ENCODE measurements around the gene CAPS.
"Not testable (repeated sequence)": the region's sequence is repeated elsewhere in the genome, so short reads cannot be mapped to it uniquely, and the experiment has no call there.

Gene CAPS

GRCh38 chr19:5913739-5914357 is at the start of gene CAPS:
Gene CAPS (plus strand): TSS chr19:5914254. CDS start chr19:5914407, 153 bp downstream.
- no peak for DNase-seq (ENCODE audit: low spot score)

DNA sequence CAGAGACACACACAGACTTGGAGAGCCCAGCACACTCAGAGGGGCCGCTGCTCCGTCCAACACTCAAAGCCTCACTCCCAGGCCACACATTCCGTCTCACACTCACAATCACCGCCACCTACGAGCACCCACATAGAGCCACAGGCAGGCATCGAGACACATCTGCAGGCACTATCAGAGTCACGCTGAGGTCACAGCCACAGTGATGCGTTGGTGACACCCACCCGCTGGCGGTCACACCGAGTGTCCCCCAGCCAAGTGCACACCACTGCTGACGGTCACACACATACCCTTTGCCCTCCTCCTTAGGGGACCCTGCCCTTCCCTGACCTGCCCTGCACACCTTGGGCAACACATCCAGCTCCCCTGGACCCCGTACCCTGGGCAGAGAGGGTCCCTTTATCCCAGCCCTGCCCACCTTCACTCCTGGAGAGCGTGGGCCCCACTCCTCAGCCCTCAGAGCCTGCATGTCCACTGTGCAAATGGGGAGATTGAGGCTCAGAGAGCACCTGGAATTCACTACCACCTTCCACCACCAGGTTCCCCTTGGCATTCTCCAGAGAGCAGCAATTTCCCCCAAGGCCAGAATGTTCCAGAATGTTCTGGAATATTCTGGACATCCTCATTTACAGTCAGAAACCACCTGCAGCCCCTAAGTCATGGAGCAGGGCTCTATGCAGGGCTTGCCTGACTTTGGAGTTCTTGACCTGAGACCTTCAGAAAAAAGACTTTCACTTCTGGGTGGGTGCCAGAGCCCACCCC is 49.1 kb upstream of the CAPS start:
- no peak for DNase-seq (ENCODE audit: low spot score)

- DNase-seq (ENCODE audit: low spot score) = no peak
Observed at GRCh38 chr19:5865772-5866171, 48.3 kb upstream of the CAPS start.

- no peak for DNase-seq (ENCODE audit: low spot score)
Observed at GRCh38 chr19:5867201-5868136, 46.6 kb upstream of the CAPS start.

GRCh38 chr19:5870986-5871394 is 43.1 kb upstream of the CAPS start:
- no peak for DNase-seq (ENCODE audit: low spot score)

DNA sequence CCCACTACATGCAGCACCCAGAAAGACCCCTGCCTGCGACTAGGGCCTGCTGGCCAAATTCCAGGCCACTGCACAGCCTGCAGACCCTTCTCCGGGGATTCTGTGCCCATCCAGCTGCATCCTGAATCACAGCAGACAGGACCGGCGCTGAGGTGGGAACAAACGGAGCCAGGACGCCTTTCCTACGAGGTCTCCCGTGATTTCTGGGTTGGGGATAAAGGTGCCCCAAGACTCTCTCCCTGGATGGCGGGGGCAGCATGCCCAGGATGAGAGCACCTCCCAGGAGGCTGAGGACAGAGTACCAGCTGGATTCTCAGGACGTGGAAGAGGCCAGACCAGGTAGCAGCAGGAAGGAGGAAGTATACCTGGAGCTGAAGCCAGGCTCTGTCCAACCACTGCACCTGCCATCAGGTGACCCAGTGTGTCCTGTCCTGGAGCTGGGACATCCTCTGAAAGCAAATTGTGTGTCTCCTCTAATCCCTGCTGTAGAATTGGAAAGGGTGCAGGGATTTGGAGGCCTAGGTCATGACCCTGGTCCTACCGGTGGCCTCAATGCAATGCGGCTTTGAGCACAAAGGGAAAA is 40.3 kb upstream of the CAPS start:
- no peak for DNase-seq (ENCODE audit: low spot score)

GRCh38 chr19:5874496-5874895 is 39.6 kb upstream of the CAPS start:
- not testable (repeated sequence) for DNase-seq (ENCODE audit: low spot score)

- DNase-seq (ENCODE audit: low spot score) = no peak
Observed at GRCh38 chr19:5877427-5877826, 36.6 kb upstream of the CAPS start.

- no peak for DNase-seq (ENCODE audit: low spot score)
Observed at GRCh38 chr19:5877882-5878281, 36.2 kb upstream of the CAPS start.

GRCh38 chr19:5880196-5880595 is 33.9 kb upstream of the CAPS start:
- no peak for DNase-seq (ENCODE audit: low spot score)

DNA sequence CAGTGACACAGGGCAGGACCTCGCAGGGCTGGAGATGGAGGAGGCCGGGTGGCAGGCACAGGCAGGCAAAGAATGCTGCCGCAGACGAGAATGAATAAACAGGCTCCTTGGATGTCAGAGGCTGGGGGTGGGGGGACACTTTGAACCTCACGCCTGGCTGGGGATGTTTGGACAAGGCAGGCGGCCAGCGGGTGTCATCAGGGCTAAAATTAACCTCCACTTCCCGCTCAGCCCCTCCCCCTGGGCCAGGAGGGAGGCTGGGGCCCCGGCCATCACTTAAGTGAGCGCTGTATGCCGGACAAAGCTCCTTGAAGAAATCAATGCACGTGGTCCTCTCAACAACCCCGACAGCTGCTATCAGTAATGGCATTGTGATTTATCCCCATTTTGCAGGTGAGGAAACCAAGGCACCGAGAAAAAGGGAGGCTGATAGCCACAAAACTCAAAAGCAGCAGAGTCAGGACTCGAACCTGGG is 33.4 kb upstream of the CAPS start:
- no peak for DNase-seq (ENCODE audit: low spot score)

DNA sequence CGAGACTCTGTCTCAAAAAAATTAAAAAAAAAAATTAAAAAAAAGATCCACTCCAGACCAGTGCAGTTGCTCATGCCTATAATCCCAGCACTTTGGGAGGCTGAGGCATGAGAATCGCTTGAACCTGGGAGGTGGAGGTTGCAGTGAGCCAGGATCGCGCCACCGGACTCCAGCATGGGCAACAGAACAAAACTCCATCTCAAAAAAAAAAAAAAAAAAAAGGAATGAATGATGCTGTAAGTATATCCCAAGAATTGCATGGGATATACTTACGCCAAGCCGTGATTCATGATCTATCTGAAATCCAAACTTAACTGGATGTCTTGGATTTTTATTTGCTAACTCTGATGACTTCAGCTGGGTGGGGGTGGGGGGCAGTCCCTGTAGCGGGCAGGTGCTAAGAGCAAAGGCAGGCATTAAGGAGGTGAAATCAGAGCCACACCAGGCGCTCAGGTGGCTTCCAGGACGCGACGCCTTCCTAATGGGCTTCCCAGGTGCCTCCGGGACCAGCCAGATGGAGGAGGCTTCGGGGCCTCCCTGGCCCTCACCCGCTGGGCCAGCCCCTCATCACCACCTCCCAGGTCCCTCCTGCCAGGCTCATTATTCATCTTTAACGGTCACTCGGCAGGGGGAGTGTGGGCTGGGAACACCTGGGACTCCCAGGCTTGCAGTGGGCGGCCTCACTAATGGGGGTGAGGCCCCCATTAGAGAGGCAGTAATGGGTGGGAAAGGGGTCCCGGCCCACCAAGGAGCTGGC is 32.3 kb upstream of the CAPS start:
- no peak for DNase-seq (ENCODE audit: low spot score)

- no peak for DNase-seq (ENCODE audit: low spot score)
Observed at GRCh38 chr19:5882421-5882968, 31.6 kb upstream of the CAPS start.

- DNase-seq (ENCODE audit: low spot score) = not testable (repeated sequence)
Observed at GRCh38 chr19:5883157-5883873, 30.7 kb upstream of the CAPS start.

- peak; percentile 56 for DNase-seq (ENCODE audit: low spot score)
Observed at GRCh38 chr19:5884065-5884811, 29.8 kb upstream of the CAPS start.

- no peak for DNase-seq (ENCODE audit: low spot score)
Observed at GRCh38 chr19:5889288-5889971, 24.6 kb upstream of the CAPS start.

DNA sequence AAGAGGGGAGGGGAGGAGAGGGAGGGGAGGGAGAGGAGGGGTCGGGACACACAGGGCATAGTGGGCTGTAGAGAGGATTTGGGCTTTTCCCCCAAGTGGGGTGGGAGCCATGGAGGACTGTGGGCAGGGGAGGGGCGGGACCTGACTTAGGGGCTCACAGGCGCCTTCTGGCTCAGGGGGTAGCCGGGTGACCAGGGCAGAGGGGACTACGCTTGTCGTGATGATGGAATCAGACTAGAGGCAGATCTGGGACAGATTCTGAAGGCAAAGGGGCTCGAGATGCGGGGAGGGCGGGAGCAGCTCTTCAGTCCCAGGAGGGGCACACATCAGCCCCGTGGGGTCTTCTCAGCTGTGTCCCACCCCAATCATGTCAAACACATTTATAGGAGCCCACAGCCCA is 24.0 kb upstream of the CAPS start:
- no peak for DNase-seq (ENCODE audit: low spot score)

DNA sequence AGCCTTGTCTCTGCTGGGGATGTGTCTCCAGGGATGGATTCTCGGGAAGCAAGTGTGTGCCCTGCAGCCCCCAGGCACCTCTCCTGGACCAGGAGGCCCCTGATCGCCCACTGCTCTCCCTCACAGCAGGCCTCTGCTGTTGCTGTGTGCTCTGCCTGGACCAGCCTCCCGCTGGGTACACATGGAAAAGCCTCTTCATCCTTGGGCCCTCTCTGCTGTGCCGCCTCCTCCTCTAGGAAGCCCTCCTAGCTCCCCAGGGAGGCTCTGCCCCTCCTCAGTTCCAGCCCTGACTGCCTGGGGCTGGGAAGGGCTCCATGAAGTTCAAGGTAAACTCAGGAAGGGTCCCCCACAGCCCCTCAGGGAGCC is 22.5 kb upstream of the CAPS start:
- no peak for DNase-seq (ENCODE audit: low spot score)

Data from NAMALWA (cell line).